CD4-positive, CD25-positive, alpha-beta regulatory T cell (primary cell): ENCODE data around the gene PPP1R17. TPM values are rescaled to one million over a fixed set of nuclear protein-coding genes. Genes with fewer than 3 reads are reported as not detected.

Experiments
- ATAC-seq, 2 donors: fragments of 150-1000 bp; cut with Tn5 transposase; one replicate each; pipeline ENCODE4 v1.10.0; 2021; ENCODE audit warnings: low read depth in 2 of 2, moderate number of reproducible peaks in 2 of 2, moderate library complexity in 1 of 2
- DNase-seq, 3 donors: peaks; one replicate each; pipeline versions ENCODE4 v3.0.0 to v3.0.0-alpha.2; 2012 to 2022; ENCODE audit warnings: mixed read lengths in 1 of 3
- H3K27ac ChIP-seq: one replicate; pipeline ENCODE4 v1.7.0; 2013; ENCODE audit warnings: mild to moderate bottlenecking, low read length; ENCODE audit not compliant: insufficient read depth, poor library complexity, severe bottlenecking
- H3K27me3 ChIP-seq: one replicate; pipeline ENCODE4 v1.7.0; 2013; ENCODE audit warnings: low read length; ENCODE audit not compliant: control insufficient read depth, insufficient read depth
- H3K36me3 ChIP-seq: one replicate; pipeline ENCODE4 v1.7.0; 2013; ENCODE audit warnings: mild to moderate bottlenecking, low read length, moderate library complexity; ENCODE audit not compliant: control insufficient read depth, insufficient read depth
- H3K4me1 ChIP-seq: 2 replicates; pipeline ENCODE4 v1.7.0; 2013; ENCODE audit warnings: mild to moderate bottlenecking, low read length; ENCODE audit not compliant: insufficient read depth, control insufficient read depth, poor library complexity, severe bottlenecking
- H3K4me3 ChIP-seq: one replicate; pipeline ENCODE4 v1.7.0; 2013; ENCODE audit warnings: low read depth, mild to moderate bottlenecking, low read length, moderate library complexity
- H3K9me3 ChIP-seq, 2 experiments: 1 replicate in 1 of 2; 2 replicates in 1 of 2; pipeline ENCODE4 v1.7.0; 2013; ENCODE audit warnings: low read length in 2 of 2, mild to moderate bottlenecking in 1 of 2, moderate library complexity in 1 of 2; ENCODE audit not compliant: control insufficient read depth in 2 of 2
- H3K27ac Mint-ChIP-seq, 3 donors: one replicate each; pipeline ENCODE4 v1.8.0; 2020 to 2022; ENCODE audit warnings: mild to moderate bottlenecking in 3 of 3, mixed read lengths in 3 of 3, moderate library complexity in 2 of 3
- H3K27me3 Mint-ChIP-seq: one replicate; pipeline ENCODE4 v1.8.0; 2022; ENCODE audit warnings: mild to moderate bottlenecking, mixed read lengths
- H3K36me3 Mint-ChIP-seq: one replicate; pipeline ENCODE4 v1.8.0; 2020; ENCODE audit warnings: mixed read lengths
- H3K4me1 Mint-ChIP-seq, 4 donors: one replicate each; pipeline ENCODE4 v1.8.0; 2020 to 2022; ENCODE audit warnings: mixed read lengths in 4 of 4, mild to moderate bottlenecking in 1 of 4
- H3K4me3 Mint-ChIP-seq, 4 donors: one replicate each; pipeline ENCODE4 v1.8.0; 2020 to 2022; ENCODE audit warnings: mild to moderate bottlenecking in 4 of 4, mixed read lengths in 4 of 4, moderate library complexity in 3 of 4
- H3K9me3 Mint-ChIP-seq, 7 donors: one replicate each; pipeline ENCODE4 v1.8.0; 2020 to 2022; ENCODE audit warnings: mixed read lengths in 7 of 7, mild to moderate bottlenecking in 3 of 7, moderate library complexity in 2 of 7
- polyA plus RNA-seq, 4 donors: library from polyadenylated mRNA; unstranded; fragments of 300-500 nt; fragmentation: Illumina TruSeq; gene quantifications; one replicate each; pipeline ENCODE4 v1.2.3, GENCODE V29; 2021
- total RNA-seq: library from RNA; stranded (reverse); gene quantifications from one replicate; pipeline ENCODE4 v1.2.3, GENCODE V29; 2022

The PPP1R17 gene
- total and polyA plus RNA-seq, 5 donors from 2014 or later: not detected

GRCh38 chr7:31751726-31752125 is 64.7 kb downstream of the PPP1R17 start:
- Histone ChIP-seq H3K9me3 (no peaks in the 10 kb centered on the region), H3K27me3 (no peaks in the 10 kb centered on the region), H3K4me1 (no peaks in the 10 kb centered on the region), H3K27ac (no peak overlapping the region), H3K36me3 (no peaks in the 10 kb centered on the region), H3K4me3 (no peak overlapping the region)
- Mint-ChIP-seq H3K27ac (no peak overlapping the region), H3K27me3 (no peaks in the 10 kb centered on the region), H3K4me3 (no peak overlapping the region), H3K4me1 (no peaks in the 10 kb centered on the region), H3K9me3 (peaks cover 0 to 5% (median 2%) of the 10 kb centered on the region in 7 donors), H3K36me3 (no peaks in the 10 kb centered on the region)
- ATAC-seq (no peak), DNase-seq (no peak)

Other genes with a start within 250 kb of the PPP1R17 start
- not detected for gene ITPRID1, start 173.1 kb upstream of the PPP1R17 start, total RNA-seq
- gene ITPRID1, start 173.1 kb upstream of the PPP1R17 start, polyA plus RNA-seq: not detected